Measurements from ENCODE around the gene SCGB1C1.
"Not testable (repeated sequence)": the region's sequence is repeated elsewhere in the genome, so short reads cannot be mapped to it uniquely, and the experiment has no call there.

Gene SCGB1C1

DNA sequence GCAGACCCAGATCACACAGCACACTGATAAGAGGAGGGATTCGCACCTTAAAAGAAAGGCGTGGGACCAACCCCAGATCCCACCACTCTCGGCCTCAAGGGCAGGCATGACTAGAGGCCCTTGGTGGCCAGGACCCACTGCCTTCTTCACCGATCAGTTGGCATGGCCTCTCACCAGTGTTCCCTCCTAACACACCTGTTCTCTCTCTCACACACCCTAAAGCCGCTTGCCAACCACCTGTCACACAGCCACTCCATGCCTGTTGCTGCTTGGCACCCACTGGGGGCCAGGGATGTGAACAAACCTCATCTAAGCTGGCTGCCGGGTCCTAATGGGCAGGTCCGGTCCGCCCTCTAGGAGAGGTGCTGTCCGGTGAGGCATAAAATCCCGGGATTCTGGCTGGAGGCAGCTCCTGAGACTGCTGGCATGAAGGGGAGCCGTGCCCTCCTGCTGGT, at the start of gene SCGB1C1:
SCGB1C1 (plus strand) TSS at position 405 of the 455 bp plus-strand sequence; CDS start at position 427, 22 bp downstream.
- DNase-seq (ENCODE audit: low spot score), result not testable (repeated sequence)

GRCh38 chr11:180242-180641, 12.6 kb upstream of the SCGB1C1 start:
- DNase-seq (ENCODE audit: low spot score), result not testable (repeated sequence)

GRCh38 chr11:189200-189783, 3.6 kb upstream of the SCGB1C1 start:
- not testable (repeated sequence) for DNase-seq (ENCODE audit: low spot score)

DNA sequence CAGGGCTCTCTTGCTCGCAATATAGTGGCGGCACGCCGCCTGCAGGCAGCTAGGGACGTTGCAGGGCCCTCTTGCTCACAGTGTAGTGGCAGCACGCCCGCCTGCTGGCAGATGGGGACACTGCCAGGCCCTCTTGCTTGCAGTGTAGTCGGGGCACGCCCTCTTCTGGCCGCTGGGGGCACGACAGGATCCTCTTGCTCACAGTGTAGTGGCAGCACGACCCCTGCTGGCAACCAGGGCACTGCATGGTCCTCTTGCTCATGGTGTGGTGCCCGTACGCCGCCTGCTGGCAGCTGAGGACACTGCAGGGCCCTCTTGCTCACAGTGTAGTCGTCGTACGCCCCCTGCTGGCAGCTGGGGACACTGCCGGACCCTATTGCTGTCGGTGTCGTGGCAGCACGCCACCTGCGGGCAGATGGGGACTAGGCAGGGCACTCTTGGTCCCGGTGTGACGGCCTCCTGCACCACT, 3.0 kb upstream of the SCGB1C1 start:
- not testable (repeated sequence) for DNase-seq (ENCODE audit: low spot score)

- not testable (repeated sequence) for DNase-seq (ENCODE audit: low spot score)
Observed at GRCh38 chr11:190546-190945, 2.3 kb upstream of the SCGB1C1 start.

GRCh38 chr11:191490-192478, 1.1 kb upstream of the SCGB1C1 start:
- DNase-seq (ENCODE audit: low spot score), result not testable (repeated sequence)

DNA sequence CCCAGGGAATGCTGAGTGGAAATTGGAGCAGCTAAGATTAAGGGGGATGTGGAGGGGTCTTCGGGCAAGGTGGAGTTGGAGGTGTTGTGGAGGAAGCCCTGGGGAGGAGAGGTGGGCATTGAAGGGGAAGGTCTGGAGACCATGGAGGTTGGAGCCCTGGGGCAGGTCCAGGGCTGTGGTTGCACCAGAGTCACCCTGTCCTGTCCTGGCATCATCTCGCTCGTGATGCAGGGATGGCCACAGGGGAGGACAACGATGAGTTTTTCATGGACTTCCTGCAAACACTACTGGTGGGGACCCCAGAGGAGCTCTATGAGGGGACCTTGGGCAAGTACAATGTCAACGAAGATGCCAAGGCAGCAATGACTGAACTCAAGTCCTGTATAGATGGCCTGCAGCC, 603 bp downstream of the SCGB1C1 start:
- DNase-seq (ENCODE audit: low spot score), result not testable (repeated sequence)

GRCh38 chr11:196786-197731, 4.2 kb downstream of the SCGB1C1 start:
- no peak for DNase-seq (ENCODE audit: low spot score)

DNA sequence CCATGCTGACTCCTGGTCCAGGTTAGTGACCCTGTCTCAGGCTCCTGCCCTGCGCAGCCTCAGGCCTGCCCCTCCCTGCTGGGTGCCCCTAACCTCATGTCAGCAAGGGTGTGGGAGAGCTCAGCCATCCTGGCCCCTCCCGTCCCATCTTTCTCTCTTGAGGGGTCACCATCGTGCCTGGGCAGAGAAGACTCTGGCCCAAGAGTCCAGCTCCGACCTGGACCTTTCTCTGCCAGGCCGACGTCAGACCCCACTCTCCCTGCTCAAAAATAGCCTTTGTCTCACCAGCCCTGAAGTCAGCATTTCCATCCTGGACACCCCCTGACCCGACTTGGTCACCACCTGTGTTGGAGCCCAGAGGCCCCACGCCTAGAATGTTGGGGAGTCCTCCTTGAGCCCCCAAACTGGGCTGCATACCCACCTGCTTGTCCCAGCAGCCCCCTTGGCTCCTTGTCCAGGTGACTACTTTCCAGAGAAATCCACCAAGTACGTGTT, 4.9 kb downstream of the SCGB1C1 start:
- DNase-seq (ENCODE audit: low spot score), result no peak

DNA sequence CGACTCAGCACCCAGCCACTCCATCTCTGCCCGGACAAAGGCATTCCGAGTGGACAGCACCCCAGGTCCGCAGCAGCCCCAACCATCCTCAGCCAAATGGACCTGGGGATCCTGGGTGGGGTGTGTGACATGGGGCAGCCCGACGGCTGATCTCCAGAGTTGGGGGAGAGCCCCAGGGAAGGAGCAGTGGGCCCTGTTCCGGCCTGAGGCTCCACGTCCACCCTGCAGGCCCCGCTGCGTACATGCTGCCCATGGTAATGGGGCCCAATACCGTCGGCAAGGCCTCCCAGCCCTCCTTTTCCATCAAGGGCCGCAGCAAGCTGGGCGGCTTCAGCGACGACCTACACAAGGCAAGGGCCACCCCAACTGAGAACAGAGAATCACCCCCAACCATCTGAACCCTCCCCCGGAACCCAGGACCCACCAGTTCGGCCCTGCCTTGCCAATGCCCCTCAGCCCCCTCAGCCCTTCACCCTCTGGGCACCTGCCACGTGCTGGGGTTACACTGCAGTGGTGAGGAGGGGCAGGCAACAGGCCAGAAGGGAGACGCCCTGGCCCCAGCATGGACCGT, 5.4 kb downstream of the SCGB1C1 start:
- no peak for DNase-seq (ENCODE audit: low spot score)

- no peak for DNase-seq (ENCODE audit: low spot score)
Observed at GRCh38 chr11:199004-199581, 6.2 kb downstream of the SCGB1C1 start.

DNA sequence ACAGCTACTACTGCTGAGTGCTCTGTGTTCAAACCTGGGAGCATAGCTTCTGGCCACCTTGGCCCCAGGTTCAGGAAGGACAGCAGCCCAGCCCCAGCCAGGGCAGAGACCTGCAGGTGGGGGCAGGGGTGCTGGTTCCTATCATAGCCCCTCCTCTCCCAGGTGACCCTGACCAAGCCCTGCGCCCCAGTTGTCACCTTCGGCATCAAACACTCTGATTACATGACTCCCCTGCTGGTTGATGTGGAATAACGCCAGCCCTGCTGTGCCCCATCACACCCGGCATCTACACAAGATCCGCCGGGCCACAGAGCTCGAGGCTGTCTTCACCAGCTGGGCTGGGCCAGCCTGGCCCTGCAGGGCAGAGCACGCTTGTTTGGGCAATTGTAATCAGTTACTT, 6.9 kb downstream of the SCGB1C1 start:
- DNase-seq (ENCODE audit: low spot score), result no peak

GRCh38 chr11:200224-201003, 7.5 kb downstream of the SCGB1C1 start:
- no peak for DNase-seq (ENCODE audit: low spot score)

DNA sequence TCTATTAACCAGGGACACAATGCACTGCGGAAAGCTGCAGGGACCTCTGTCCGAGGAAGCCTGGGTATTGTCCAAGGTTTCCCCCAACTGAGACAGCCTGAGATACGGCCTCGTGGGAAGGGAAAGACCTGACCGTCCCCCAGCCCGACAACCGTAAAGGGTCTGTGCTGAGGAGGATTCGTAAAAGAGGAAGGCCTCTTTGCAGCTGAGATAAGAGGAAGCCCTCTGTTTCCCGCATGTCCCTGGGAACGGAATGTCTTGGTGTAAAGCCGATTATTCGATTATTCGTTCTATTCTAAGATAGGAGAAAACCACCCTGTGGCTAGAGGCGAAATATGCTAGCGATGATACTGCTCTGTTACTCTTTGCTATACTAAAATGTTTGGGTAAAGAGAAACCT, 9.1 kb downstream of the SCGB1C1 start:
- DNase-seq (ENCODE audit: low spot score), result no peak

GRCh38 chr11:202490-202889, 9.6 kb downstream of the SCGB1C1 start:
- no peak for DNase-seq (ENCODE audit: low spot score)

DNA sequence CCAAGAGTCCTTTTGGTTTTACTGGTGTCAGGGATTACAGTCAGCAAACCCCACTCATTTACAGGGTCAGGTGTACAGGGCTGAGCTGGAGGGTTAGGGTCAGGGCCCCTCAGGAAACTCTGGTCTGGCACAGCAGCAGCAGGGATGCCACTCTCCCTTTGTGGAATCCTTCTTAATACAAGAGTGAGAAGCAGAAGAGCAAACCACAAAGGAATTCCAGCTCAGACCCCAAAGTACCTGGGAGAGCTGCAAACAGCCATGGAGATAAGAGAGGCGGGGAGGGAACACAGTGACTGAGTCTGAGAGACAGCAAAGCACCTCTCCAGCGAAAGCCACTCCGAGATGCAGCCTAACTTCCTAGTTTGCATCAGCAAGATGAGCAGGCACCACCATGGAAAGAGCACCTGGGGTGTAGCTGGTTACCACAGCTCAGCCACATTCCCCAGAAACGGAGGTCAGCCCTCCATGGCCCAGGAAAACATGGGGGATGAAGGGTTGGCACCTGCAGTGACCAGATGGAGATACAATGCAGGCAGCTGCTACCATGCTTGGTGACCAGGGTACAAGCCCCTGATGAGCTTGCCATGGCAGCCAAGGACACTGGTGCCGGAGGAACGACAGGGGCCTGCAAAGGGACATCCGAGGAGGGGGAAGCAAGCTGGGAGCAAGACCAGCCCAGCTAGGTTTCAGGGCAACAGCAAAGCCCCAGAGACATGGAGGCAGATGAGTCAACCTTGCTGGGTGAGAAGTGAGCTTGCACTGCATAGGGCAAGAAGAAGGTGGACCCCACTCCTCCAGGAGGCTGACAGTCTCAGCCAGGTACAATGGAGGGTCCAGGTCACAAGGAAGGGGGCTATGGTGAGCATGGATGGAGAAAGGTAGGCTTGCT, 10.4 kb downstream of the SCGB1C1 start:
- DNase-seq (ENCODE audit: low spot score), result no peak

DNA sequence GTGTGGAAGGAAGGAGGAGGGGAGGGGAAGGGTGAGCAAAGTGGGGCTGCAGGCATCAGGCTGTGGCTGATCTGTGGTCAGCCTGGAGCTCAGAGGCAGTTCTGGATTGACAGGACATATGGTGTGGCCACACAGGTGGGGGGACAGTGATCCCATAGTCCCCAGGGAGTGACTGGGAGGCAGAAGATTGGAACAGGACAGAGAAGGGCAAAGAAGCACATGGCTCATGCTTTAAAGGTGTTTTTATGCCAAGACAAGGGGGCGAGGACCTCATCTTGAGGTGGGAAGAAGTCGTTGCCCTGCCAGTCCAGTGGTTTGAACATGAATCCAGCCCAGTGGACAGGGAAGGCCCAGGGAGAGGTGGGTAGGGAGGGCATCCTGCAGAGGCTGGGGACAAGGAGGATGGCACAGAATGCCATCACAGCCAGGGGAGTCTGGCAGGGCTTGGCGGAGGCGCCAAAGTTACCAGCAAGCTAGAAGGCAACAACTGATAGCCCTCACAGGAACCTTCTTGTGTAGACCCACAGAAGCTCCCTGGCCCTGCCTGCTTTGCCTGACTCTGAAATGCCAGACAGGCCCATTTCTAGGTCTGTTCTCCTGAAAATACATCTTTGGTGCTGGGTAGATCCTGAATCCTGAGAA, 11.2 kb downstream of the SCGB1C1 start:
- DNase-seq (ENCODE audit: low spot score), result no peak

GRCh38 chr11:204587-205109, 11.8 kb downstream of the SCGB1C1 start:
- no peak for DNase-seq (ENCODE audit: low spot score)
